Measurements from ENCODE around the gene MKRN2OS.

DNA sequence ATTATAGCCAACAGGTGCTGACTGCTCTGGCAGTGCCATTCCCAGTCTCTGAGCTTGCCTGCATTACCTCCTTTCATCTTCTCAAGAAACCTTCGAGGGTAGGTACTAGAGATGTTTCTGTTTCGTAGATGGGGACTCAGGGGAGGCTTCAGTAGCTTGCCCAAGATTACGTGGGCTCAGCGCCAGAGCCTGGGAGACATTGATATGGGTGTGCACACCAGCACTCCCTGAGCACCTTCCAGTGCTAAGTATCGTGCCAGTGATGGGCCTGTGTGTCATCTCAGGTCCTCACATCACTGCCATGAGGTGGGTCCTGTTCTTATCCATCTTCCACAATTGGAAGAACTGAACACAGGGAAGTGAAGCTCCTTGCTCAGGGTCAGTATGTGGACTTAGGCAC lies 45.8 kb downstream of the MKRN2OS start:
- TF ChIP-seq, protein P1, sequence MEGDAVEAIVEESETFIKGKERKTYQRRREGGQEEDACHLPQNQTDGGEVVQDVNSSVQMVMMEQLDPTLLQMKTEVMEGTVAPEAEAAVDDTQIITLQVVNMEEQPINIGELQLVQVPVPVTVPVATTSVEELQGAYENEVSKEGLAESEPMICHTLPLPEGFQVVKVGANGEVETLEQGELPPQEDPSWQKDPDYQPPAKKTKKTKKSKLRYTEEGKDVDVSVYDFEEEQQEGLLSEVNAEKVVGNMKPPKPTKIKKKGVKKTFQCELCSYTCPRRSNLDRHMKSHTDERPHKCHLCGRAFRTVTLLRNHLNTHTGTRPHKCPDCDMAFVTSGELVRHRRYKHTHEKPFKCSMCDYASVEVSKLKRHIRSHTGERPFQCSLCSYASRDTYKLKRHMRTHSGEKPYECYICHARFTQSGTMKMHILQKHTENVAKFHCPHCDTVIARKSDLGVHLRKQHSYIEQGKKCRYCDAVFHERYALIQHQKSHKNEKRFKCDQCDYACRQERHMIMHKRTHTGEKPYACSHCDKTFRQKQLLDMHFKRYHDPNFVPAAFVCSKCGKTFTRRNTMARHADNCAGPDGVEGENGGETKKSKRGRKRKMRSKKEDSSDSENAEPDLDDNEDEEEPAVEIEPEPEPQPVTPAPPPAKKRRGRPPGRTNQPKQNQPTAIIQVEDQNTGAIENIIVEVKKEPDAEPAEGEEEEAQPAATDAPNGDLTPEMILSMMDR (conservative IDR thresholded peaks at IDR 0.05; ENCODE audit: low read depth, low read length) = no peak
- TF ChIP-seq EZH2 (IDR thresholded peaks at IDR 0.05; ENCODE audit: borderline replicate concordance, low read depth, low read length, poor library complexity, severe bottlenecking) = no peak

Data from A673 (cell line).